ENCODE results near the gene LRRFIP1.

DNA sequence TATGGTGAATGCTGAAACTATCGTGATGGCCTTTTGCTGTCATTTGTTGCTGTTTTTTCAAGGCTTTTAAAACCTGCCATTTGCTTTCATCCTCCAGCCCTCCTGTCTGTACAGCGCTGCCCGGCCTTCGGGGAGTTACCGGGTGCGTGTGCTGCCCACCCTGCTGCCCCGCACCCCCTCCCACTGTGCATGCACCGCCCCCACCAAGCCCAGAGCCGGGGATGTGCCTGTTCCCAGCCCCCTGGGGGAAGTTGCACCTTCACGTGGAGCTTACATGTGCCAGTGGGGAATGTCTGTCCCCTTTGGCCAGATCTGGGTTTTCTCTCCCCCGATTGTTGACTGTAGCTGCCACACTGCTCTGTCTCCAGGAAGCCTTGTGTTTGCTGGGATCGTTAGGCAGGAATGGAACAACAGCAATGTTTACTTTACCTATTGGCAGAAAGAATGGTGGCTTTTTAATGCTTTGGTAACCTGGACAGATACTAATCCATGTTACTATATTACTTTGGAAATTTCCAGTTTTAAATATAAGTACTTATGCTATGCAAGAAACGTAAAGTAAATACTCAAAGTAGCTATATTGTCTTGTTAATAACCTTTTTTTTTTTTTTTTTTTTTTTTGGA is 106.4 kb downstream of the LRRFIP1 start:
- TF ChIP-seq, protein P1, sequence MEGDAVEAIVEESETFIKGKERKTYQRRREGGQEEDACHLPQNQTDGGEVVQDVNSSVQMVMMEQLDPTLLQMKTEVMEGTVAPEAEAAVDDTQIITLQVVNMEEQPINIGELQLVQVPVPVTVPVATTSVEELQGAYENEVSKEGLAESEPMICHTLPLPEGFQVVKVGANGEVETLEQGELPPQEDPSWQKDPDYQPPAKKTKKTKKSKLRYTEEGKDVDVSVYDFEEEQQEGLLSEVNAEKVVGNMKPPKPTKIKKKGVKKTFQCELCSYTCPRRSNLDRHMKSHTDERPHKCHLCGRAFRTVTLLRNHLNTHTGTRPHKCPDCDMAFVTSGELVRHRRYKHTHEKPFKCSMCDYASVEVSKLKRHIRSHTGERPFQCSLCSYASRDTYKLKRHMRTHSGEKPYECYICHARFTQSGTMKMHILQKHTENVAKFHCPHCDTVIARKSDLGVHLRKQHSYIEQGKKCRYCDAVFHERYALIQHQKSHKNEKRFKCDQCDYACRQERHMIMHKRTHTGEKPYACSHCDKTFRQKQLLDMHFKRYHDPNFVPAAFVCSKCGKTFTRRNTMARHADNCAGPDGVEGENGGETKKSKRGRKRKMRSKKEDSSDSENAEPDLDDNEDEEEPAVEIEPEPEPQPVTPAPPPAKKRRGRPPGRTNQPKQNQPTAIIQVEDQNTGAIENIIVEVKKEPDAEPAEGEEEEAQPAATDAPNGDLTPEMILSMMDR (IDR thresholded peaks at IDR 0.05) = no peak
- TF ChIP-seq POLR2A (IDR thresholded peaks at IDR 0.05; ENCODE audit: low read length) = no peak
- no peak for TF ChIP-seq RAD21 (conservative IDR thresholded peaks at IDR 0.05 in 1 of 2, IDR thresholded peaks at IDR 0.05 in 1 of 2)
- TF ChIP-seq HOXB13 (CRISPR knock-in tag; IDR thresholded peaks at IDR 0.05; ENCODE audit: low read depth) = no peak
- TF ChIP-seq CHD2 (IDR thresholded peaks at IDR 0.05; ENCODE audit: low read length, partially characterized antibody) = no peak
- TF ChIP-seq BHLHE40 (IDR thresholded peaks at IDR 0.05; ENCODE audit: low read depth, low read length) = no peak
- TF ChIP-seq, protein P2, sequence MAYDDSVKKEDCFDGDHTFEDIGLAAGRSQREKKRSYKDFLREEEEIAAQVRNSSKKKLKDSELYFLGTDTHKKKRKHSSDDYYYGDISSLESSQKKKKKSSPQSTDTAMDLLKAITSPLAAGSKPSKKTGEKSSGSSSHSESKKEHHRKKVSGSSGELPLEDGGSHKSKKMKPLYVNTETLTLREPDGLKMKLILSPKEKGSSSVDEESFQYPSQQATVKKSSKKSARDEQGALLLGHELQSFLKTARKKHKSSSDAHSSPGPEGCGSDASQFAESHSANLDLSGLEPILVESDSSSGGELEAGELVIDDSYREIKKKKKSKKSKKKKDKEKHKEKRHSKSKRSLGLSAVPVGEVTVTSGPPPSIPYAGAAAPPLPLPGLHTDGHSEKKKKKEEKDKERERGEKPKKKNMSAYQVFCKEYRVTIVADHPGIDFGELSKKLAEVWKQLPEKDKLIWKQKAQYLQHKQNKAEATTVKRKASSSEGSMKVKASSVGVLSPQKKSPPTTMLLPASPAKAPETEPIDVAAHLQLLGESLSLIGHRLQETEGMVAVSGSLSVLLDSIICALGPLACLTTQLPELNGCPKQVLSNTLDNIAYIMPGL (CRISPR knock-in tag; IDR thresholded peaks at IDR 0.05; ENCODE audit: borderline replicate concordance) = no peak
- no peak for TF ChIP-seq JUNB (IDR thresholded peaks at IDR 0.05)
- TF ChIP-seq, protein P3, sequence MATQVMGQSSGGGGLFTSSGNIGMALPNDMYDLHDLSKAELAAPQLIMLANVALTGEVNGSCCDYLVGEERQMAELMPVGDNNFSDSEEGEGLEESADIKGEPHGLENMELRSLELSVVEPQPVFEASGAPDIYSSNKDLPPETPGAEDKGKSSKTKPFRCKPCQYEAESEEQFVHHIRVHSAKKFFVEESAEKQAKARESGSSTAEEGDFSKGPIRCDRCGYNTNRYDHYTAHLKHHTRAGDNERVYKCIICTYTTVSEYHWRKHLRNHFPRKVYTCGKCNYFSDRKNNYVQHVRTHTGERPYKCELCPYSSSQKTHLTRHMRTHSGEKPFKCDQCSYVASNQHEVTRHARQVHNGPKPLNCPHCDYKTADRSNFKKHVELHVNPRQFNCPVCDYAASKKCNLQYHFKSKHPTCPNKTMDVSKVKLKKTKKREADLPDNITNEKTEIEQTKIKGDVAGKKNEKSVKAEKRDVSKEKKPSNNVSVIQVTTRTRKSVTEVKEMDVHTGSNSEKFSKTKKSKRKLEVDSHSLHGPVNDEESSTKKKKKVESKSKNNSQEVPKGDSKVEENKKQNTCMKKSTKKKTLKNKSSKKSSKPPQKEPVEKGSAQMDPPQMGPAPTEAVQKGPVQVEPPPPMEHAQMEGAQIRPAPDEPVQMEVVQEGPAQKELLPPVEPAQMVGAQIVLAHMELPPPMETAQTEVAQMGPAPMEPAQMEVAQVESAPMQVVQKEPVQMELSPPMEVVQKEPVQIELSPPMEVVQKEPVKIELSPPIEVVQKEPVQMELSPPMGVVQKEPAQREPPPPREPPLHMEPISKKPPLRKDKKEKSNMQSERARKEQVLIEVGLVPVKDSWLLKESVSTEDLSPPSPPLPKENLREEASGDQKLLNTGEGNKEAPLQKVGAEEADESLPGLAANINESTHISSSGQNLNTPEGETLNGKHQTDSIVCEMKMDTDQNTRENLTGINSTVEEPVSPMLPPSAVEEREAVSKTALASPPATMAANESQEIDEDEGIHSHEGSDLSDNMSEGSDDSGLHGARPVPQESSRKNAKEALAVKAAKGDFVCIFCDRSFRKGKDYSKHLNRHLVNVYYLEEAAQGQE (IDR thresholded peaks at IDR 0.05) = no peak
- no peak for TF ChIP-seq RCOR1 (IDR thresholded peaks at IDR 0.05; ENCODE audit: low read depth, low read length)
- no peak for TF ChIP-seq ZFP36 (IDR thresholded peaks at IDR 0.05; ENCODE audit: borderline replicate concordance, partially characterized antibody)
- no peak for TF ChIP-seq SMC3 (IDR thresholded peaks at IDR 0.05)

Data from A549 (cell line).